KBM-7 (cell line): ENCODE data around the gene LTV1.
"Not testable (repeated sequence)": the region's sequence is repeated elsewhere in the genome, so short reads cannot be mapped to it uniquely, and the experiment has no call there.

ENCODE experiments used
- DNase-seq: peaks from one replicate; pipeline ENCODE4 v3.0.0-alpha.2; 2015
- in situ Hi-C: fragments of 300-500 bp; cut with MboI; formaldehyde crosslinking; loops from 2 replicates; pipeline ENCODE4 v1.14.3; 2020; ENCODE audit warnings: low sequenced_read_pairs, low pct_unique_long_range_greater_than_20kb, mixed read lengths

Gene LTV1

GRCh38 chr6:143842902-143843676 is at the start of gene LTV1:
LTV1 (plus strand) TSS chr6:143843338; CDS start chr6:143843478, 140 bp downstream.
- in situ Hi-C loops = no loop called here
- peak; percentile 96 for DNase-seq

DNA sequence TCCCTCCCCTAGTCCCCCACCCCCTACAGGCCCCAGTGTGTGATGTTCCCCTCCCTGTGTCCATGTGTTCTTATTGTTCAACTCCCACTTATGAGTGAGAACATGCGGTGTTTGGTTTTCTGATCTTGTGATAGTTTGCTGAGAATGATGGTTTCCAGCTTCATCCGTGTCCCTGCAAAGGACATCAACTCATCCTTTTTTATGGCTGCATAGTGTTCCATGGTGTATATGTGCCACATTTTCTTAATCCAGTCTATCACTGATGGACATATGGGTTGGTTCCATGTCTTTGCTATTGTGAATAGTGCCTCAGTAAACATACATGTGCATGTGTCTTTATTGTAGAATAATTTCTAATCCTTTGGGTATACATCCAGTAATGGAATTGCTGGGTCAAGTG is 46.6 kb upstream of the LTV1 start:
- DNase-seq, in situ Hi-C loops: not testable (repeated sequence)

- in situ Hi-C loops, DNase-seq: not testable (repeated sequence)
These were observed 44.7 kb upstream of the LTV1 start for GRCh38 chr6:143798487-143798886.

DNA sequence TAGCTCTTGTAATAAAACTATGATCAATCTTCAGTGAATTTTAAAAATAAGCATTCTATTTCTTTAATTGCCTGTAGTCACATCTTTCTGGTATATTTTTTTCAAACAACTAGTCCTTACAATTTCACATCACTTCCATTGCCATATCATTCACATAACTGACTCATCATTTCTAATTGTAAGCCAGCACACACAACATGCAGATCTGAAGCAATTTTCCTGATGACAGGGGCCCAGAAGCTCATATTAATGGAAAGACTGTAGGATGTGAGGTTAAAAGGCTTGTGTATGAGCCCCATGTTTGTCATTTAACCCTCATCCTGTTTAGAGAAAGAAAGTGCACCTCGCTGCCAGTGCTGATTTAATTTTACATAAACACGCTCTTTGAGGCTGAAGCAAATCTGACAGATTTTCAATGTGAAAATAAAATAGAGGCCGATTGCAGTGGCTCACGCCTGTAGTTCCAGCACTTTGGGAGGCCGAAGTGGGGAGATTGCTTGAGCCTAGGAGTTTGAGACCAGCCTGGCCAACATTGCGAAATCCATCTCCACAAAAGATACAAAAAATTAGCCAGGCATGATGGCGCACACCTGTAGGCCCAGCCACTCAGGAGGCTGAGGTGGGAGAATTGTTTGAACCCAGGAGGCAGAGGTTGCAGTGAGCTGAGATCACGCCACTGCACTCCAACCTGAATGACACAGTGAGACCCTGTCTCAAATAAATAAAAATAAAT is 40.1 kb upstream of the LTV1 start:
- DNase-seq = no peak
- in situ Hi-C loops = no loop called here

GRCh38 chr6:143803769-143804568 is 39.2 kb upstream of the LTV1 start:
- in situ Hi-C loops = no loop called here
- no peak for DNase-seq

DNA sequence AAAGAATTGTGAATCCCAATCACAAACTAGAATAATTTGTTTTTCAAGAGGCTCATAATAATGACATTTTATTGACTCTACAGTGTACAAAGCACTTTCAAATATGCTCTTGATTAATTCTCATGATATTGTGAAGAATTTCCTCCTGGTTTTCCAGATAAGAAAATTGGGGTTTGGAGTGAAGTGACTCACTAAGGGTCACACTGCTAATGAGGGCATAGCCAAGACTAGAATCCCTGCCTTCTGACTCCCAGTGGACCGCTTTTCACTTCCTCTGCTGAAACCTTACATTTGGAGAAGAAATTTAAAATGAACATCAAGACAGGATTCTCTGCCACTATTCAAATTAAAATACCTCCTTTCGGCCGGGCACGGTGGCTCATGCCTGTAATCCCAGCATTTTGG is 38.3 kb upstream of the LTV1 start:
- in situ Hi-C loops = no loop called here

DNA sequence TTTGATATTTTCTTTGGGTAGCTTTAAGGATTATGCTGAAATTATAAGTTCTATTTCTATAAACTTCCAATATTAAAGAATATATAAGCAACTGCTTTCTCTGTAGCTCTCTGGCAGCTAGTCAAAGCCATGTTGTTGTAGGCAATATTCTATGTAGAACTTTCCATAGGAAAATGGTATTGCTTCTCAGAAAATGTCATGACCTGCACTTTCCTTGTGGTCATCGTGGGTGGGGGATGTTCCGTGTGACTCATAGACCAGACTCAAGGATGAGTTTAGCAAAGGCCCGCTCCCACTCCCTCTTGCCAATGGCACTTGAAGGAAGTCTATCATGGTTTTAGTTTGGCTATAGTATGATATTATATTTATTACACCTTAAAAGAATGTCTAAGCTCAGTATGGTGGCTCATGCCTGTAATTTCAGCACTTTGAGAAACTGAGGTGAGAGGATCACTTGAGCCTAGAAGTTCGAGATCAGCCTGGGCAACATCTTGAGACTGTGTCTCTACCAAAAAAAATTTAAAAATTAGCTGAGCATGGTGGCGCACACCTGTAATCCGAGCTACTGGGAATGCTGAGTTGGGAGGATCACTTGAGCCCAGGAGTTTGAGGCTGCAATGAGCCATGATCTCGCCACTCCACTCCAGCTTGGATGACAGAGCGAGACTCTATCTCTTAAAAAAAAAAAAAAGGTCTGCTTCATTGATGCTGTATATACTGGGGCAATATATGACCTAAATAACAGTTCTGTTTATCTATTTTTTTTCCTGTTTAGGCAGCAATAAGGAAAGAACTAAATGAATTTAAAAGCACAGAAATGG is 36.6 kb upstream of the LTV1 start:
- in situ Hi-C loops = no loop called here
- peak; percentile 26 for DNase-seq

More for the DNA sequence above, 38.3 kb upstream of the LTV1 start:
- no peak for DNase-seq

DNA sequence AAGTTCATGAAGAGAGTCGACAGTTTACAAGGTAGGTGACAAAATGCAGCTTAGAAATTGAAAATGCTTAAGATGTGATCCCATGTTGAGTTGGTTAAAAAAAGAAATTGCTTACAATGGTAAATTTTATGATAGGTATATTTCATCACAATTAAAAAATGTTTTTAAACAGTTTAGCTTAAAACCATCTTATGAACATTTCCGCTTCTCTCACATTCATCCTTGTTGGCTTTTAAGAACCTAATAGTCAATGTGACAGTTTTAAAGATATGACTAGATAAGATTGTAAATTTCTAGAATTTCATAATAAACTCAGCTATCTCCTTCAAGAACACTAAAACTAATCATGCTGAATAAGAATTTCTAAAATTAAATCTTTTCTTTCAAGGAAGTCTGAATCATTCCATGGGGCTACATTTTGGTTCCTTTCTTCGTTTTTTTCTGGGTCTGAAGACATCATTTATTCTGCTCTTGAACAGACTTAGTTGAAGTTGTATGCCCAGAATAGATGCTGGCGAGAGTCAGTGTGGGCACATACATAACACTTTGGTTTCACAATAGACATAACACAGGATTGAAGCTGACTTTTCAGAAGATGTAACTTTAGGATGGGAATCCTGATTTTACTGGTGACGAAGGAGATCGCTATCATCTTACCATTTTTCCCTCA is 35.9 kb upstream of the LTV1 start:
- in situ Hi-C loops = no loop called here

DNA sequence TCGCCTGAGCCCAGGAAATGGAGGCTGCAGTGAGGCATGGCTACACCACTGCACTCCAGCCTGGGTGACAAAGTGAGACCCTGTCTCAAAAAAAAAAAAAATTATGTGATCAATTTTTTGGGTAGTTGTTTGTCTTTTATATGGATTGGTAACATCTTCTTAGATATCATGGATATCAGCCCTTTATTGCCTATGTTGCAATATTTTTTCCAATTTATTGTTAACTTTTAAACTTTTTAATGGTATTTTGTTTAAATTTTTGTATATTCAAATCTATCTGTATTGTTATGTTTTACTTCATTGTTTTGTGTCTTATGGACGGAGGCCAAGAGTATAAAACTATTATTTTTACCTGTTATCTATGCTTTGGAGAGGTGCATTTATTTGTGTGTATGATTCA is 32.4 kb upstream of the LTV1 start:
- DNase-seq = no peak
- in situ Hi-C loops = no loop called here

More for the DNA sequence above, 35.9 kb upstream of the LTV1 start:
- no peak for DNase-seq

- in situ Hi-C loops = no loop called here
- DNase-seq = no peak
These were observed 31.5 kb upstream of the LTV1 start for GRCh38 chr6:143811501-143812157.

DNA sequence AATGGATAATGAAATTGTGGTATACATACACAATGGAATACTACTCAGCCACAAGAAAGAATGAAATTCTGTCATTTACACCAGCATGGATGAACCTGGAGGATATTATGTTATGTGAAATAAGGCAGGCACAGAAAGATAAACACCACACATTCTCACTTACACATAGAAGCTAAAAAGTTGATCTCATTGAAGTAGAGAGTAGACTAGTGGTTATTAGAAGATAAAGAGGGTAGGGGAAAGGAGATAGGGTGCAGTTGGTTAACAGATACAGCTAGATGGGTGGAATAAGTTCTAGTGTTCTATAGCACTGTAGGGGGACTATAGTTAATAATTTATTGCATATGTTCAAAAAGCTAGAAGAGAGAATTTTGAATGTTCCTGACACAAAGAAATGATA is 25.5 kb upstream of the LTV1 start:
- in situ Hi-C loops = no loop called here
- no peak for DNase-seq

DNA sequence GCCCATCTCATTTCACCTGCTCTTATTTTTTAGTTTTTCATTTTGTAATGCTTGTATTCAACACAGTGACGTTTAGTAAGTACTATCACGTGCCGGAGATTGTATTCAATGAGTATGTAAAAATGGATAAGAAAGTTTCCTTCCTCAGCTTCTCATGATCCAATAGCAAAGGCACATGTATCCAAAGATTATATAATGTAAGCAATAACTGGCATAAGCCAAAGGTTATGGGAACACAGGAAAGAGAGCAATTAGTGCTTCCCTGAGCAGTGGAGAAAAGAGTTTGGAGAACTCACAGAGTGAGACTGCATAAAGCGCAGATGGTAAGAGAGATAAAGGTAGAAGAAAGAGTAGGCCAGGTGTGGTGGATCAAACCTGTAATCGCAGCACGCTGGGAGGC is 21.8 kb upstream of the LTV1 start:
- DNase-seq = no peak
- in situ Hi-C loops = no loop called here

DNA sequence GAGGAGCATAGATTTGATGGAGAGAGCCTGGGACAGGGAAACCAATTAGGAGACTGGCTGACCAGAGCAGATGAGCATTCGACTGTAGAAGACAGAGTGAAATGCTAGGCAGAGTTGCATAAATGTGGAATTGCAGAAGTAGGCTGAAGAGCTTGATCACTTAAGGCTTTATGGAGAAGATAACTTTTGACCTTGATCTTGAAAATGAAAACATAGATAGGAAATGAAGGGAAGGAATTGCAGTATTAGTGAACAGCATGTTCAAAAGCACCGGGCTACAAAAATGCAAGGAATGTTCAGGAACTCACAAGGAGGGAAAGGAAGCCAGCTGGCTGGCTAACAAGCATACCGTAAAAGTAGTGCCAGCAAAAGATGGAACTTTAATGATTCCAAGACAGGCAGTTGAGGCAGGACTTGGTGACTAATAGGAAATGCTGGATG is 20.5 kb upstream of the LTV1 start:
- DNase-seq = no peak
- in situ Hi-C loops = no loop called here

GRCh38 chr6:143823548-143823947 is 19.6 kb upstream of the LTV1 start:
- in situ Hi-C loops = no loop called here
- DNase-seq = no peak

- in situ Hi-C loops = no loop called here
- DNase-seq = no peak
These were observed 14.6 kb upstream of the LTV1 start for GRCh38 chr6:143828572-143828971.

DNA sequence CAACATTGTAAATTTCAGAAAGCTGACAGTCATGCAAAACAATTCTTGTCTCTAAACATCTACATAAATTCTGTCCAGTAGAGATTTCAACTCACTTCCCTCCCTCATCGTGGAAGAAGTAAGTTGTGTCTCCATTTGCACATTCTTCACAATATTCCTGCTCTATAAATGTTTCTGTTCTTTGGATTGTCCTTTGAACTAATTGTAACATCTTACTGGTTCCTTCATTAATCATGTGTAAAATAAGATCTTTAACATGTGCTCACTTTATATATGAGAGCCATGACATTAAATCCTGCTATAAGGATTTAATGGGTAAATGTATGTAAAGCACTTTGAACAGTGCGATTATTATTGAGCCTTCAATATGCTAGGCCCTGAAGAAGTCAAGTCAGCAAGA is 7.0 kb upstream of the LTV1 start:
- in situ Hi-C loops = no loop called here
- no peak for DNase-seq

GRCh38 chr6:143838395-143838794 is 4.7 kb upstream of the LTV1 start:
- in situ Hi-C loops = no loop called here
- DNase-seq = no peak

- DNase-seq = no peak
- in situ Hi-C loops = no loop called here
These were observed 3.9 kb upstream of the LTV1 start for GRCh38 chr6:143839196-143839595.
